Thoracic aorta (tissue), 2 donors: ENCODE results near the gene RTN4R. TPM values are rescaled to one million over a fixed set of nuclear protein-coding genes. Genes with fewer than 3 reads are reported as not detected.

Experiments used
- ATAC-seq: fragments of 150-250 bp; one replicate; pipeline ENCODE4 v1.8.0; 2017; ENCODE audit warnings: low read depth; ENCODE audit not compliant: insufficient number of reproducible peaks, low FRiP score
- DNase-seq: peaks from one replicate; pipeline ENCODE4 v3.0.0-alpha.2; 2020; ENCODE audit warnings: low spot score
- H3K27ac ChIP-seq, 2 donors: fragments of 200-600 bp; sonication (generic); 1 replicate in 1 of 2; 2 replicates in 1 of 2; pipeline ENCODE4 v1.5.1; 2016; ENCODE audit warnings: mild to moderate bottlenecking in 2 of 2, moderate library complexity in 2 of 2
- H3K27me3 ChIP-seq: fragments of 200-600 bp; sonication (generic); replicated peaks from 2 replicates; pipeline ENCODE4 v1.6.0; 2016; ENCODE audit warnings: mild to moderate bottlenecking; ENCODE audit not compliant: insufficient read depth
- H3K36me3 ChIP-seq: fragments of 200-600 bp; sonication (generic); one replicate; pipeline ENCODE4 v1.5.1; 2016
- H3K4me1 ChIP-seq, 2 donors: fragments of 200-600 bp; sonication (generic); 1 replicate in 1 of 2; 2 replicates in 1 of 2; pipeline versions ENCODE4 v1.5.1 to v1.6.0; 2016; ENCODE audit warnings: low read depth in 2 of 2, mild to moderate bottlenecking in 1 of 2; ENCODE audit not compliant: control insufficient read depth in 1 of 2
- H3K4me3 ChIP-seq: fragments of 200-600 bp; sonication (generic); 2 replicates; pipeline ENCODE4 v1.5.1; 2016; ENCODE audit warnings: mild to moderate bottlenecking
- H3K9me3 ChIP-seq: fragments of 200-600 bp; sonication (generic); 2 replicates; pipeline ENCODE4 v1.5.1; 2016
- total RNA-seq, 2 donors: library from RNA; depleted of rRNA; stranded (reverse); fragments of >200 nt; gene quantifications; one replicate each; pipeline versions ENCODE4 v1.1.0 to v1.2.3, GENCODE V29; 2016
- TF ChIP-seq, protein P1 (sequence below): fragments of 200-600 bp; sonication (generic); IDR thresholded peaks from one replicate; pipeline ENCODE4 v1.5.1; 2019; ENCODE audit warnings: antibody characterized with exemption

The RTN4R gene
- total RNA-seq, 2 donors from 2014 or later, result 7.4 TPM; not detected in 1

DNA sequence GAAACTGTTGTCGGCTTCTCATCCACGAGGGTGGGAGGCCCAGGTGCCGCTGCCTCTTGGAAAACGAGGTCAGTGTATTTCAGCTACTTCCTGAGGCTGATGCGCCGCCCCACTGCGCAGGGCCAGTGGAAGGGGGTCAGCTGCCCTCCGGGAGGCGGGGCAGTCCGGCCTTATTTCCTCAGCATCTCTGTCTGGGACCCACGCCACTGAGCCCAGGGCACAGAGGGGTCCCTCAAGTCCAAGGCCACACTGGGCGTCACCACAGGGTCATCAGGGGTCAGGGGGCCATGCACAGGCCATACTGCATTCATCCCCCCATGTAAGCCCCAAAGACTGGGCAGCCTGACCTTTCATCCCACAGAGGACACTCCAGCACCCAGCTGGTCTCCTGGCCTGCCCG lies 12.1 kb downstream of the RTN4R start:
- Histone ChIP-seq H3K27me3 (no peaks in the 10 kb centered on the region), H3K4me3 (no peak overlapping the region), H3K9me3 (no peaks in the 10 kb centered on the region), H3K27ac (no peak overlapping the region), H3K4me1 (no peaks in the 10 kb centered on the region), H3K36me3 (no peaks in the 10 kb centered on the region)
- ATAC-seq, result no peak
- DNase-seq, result no peak
- TF ChIP-seq, protein P1, sequence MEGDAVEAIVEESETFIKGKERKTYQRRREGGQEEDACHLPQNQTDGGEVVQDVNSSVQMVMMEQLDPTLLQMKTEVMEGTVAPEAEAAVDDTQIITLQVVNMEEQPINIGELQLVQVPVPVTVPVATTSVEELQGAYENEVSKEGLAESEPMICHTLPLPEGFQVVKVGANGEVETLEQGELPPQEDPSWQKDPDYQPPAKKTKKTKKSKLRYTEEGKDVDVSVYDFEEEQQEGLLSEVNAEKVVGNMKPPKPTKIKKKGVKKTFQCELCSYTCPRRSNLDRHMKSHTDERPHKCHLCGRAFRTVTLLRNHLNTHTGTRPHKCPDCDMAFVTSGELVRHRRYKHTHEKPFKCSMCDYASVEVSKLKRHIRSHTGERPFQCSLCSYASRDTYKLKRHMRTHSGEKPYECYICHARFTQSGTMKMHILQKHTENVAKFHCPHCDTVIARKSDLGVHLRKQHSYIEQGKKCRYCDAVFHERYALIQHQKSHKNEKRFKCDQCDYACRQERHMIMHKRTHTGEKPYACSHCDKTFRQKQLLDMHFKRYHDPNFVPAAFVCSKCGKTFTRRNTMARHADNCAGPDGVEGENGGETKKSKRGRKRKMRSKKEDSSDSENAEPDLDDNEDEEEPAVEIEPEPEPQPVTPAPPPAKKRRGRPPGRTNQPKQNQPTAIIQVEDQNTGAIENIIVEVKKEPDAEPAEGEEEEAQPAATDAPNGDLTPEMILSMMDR, result no peak

DNA sequence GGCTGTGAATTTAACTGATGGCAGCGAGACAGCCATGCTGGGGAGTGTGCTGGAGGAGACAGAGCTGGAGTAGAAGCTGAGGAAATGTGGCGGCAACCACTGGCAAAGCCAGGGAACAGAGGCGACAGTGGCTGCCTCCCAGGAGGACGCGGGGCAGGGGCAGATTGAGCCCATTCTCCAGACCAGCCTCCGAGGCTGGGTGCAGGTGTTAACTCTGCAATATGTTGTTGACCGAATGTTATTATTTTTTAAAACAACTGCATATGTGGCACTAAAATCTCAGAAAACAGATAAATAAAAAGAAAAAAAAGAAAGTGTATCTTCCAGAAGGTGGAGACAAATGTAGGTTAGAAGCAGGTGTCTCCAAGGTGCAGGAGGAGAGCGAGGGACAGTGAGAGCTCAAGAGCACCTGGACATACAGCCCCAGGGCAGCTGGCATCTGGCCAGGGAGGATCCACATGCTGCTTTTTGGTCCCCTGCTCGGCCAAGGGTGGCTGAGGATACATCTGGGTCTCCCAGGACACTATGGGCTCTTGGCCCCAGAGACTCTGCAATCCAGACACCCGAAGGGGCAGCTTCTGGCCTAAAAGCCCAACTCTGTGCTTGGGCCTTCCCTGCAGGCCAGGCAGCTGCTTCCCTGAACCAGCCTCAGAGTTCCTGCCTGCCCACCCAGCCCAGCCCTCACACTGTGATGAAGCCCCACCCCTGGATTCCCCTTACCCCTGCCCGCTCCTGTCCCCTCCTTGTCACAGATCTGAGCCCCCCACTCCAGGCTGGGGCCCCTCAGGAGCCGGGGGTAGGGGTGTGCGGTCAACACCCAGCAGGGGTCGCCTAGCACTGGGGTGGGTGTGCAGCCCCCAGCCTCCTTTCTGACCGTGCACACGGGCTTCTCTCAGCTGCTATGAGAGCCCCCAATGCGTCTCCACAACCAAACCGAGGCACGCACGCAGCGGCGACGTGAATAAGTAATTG lies 12.9 kb downstream of the RTN4R start:
- Histone ChIP-seq H3K4me1 (no peaks in the 10 kb centered on the region), H3K36me3 (no peaks in the 10 kb centered on the region), H3K9me3 (no peaks in the 10 kb centered on the region), H3K4me3 (no peak overlapping the region), H3K27me3 (no peaks in the 10 kb centered on the region), H3K27ac (no peak overlapping the region)
- DNase-seq (no peak), ATAC-seq (no peak)
- TF ChIP-seq, protein P1, result no peak

DNA sequence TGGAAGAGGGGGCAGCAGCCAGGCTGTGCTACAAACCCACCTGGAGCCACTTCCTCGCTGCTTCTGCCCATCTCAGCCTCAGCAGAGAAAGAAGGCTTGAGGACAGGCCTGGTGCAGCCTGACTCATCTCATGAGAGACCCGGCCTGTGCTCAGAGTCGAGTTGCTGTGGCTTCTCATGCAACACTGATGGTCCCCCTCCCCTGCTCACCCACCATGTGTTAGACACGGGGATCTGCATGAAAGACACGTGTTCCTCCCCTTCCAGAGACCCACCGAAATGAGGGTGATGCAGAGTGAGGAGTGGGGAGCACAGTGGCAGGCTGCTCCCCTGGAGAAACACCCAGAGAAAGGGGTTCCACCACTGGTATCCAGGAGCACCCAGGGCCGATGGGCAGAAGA lies 15.0 kb downstream of the RTN4R start:
- H3K27me3 ChIP-seq, result no peaks in the 10 kb centered on the region

DNA sequence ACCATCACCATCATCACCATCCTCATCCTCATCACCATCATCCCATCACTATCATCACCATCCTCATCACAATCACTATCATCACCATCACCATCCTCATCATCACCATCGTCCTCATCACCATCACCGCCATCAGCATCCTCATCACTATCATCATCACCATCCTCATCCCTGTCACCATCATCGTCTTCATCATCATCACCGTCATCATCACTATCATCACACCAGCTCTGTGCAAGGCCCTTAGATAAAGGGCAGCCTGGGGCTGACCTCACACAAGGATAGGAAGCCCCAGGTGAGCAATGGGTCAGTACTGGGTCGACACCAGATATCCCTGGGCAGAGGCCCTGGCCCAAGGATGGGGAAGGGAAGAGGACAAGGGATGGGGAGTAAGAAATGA lies 16.1 kb downstream of the RTN4R start:
- ATAC-seq (no peak), DNase-seq (no peak)
- Histone ChIP-seq H3K36me3 (no peaks in the 10 kb centered on the region), H3K9me3 (no peaks in the 10 kb centered on the region), H3K4me1 (peaks cover 0 to 10% of the 10 kb centered on the region in 2 donors), H3K27ac (no peak overlapping the region), H3K4me3 (no peak overlapping the region), H3K27me3 (no peaks in the 10 kb centered on the region)
- TF ChIP-seq, protein P1, result no peak

More for the DNA sequence above, 15.0 kb downstream of the RTN4R start:
- ATAC-seq, result no peak
- peaks cover 0 to 10% of the 10 kb centered on the region in 2 donors for H3K4me1 ChIP-seq
- H3K27ac ChIP-seq, result no peak overlapping the region
- DNase-seq, result no peak
- H3K9me3 ChIP-seq, result no peaks in the 10 kb centered on the region
- H3K36me3 ChIP-seq, result no peaks in the 10 kb centered on the region
- no peak overlapping the region for H3K4me3 ChIP-seq
- TF ChIP-seq, protein P1, result no peak

DNA sequence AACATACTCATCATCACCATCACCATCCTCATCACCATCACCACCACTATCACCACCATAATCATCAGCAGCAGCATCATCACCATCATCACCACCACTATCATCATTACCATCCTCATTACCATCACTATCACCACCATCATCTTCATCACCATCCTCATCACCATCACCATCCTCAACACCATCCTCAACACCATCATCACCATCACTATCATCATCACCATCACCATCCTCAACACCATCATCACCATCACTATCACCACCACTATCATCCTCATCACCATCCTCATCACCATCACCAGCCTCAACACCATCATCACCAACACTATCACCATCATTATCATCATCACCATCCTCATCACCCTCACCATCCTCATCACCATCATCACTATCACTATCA lies 16.6 kb downstream of the RTN4R start:
- ATAC-seq (no peak), DNase-seq (no peak)
- Histone ChIP-seq H3K9me3 (no peaks in the 10 kb centered on the region), H3K27ac (no peak overlapping the region), H3K4me3 (no peak overlapping the region), H3K27me3 (no peaks in the 10 kb centered on the region), H3K36me3 (no peaks in the 10 kb centered on the region), H3K4me1 (peaks cover 0 to 10% of the 10 kb centered on the region in 2 donors)
- TF ChIP-seq, protein P1, result no peak
